ENCODE results near the gene CHD8. TPM values are rescaled to one million over a fixed set of nuclear protein-coding genes. Genes with fewer than 3 reads are reported as not detected.

CHD8 gene
- total RNA-seq, 1 experiment from 2014 or later = 135 TPM

- Histone ChIP-seq H3K23ac (ENCODE audit: insufficient read length, low read depth, low read length) (no peak overlapping the region), H3K14ac (ENCODE audit: insufficient read depth, low read length) (0 out of 2 replicates have a peak overlapping the region, but pooled peaks have one; percentile 12), H3K4me2 (ENCODE audit: insufficient read depth, insufficient read length, low read length) (peak overlapping the region; percentile 100), H2BK5ac (ENCODE audit: insufficient read length, low read length) (no peak overlapping the region), H3K9ac (ENCODE audit: extremely low read depth, insufficient read length, low read length) (peak overlapping the region; percentile 99), H3K79me2 (ENCODE audit: insufficient read depth, low read length) (peaks cover 24% of the 10 kb centered on the region), H3T11ph (ENCODE audit: low read length) (no peak overlapping the region), H4K20me1 (ENCODE audit: control insufficient read depth, insufficient read depth, insufficient read length) (no peaks in the 10 kb centered on the region), H3K4me1 (ENCODE audit: insufficient read depth, low read length) (no peaks in the 10 kb centered on the region; the same call in 1 of the 2 replicates), H2BK20ac (ENCODE audit: low read depth, low read length, poor library complexity, severe bottlenecking) (no peak overlapping the region), H2AK5ac (ENCODE audit: insufficient read length, low read length) (no peak overlapping the region), H3K27ac (ENCODE audit: insufficient read length, low read depth, low read length) (no peak overlapping the region), H4K91ac (ENCODE audit: insufficient read length, low read depth, low read length) (no peak overlapping the region), H3K23me2 (ENCODE audit: insufficient read length, low read depth, low read length, poor library complexity, severe bottlenecking) (peaks cover 8% of the 10 kb centered on the region), H2BK12ac (ENCODE audit: insufficient read length, low read depth, low read length) (no peak overlapping the region), H4K5ac (ENCODE audit: insufficient read length, low read depth, low read length) (no peak overlapping the region), H3K4ac (ENCODE audit: low read depth, low read length) (no peak overlapping the region), H2BK15ac (ENCODE audit: low read depth, low read length) (no peak overlapping the region), H3K18ac (ENCODE audit: insufficient read length, low read depth, low read length) (no peak overlapping the region), H3K56ac (ENCODE audit: insufficient read length, low read depth, low read length) (no peak overlapping the region), H3K79me1 (ENCODE audit: insufficient read depth, low read depth, low read length, poor library complexity, severe bottlenecking) (peaks cover 7% of the 10 kb centered on the region), H4K8ac (replicated peaks; ENCODE audit: insufficient read length, low read depth, low read length) (no peak overlapping the region), H3K27me3 (ENCODE audit: insufficient read depth, low read length) (no peaks in the 10 kb centered on the region), H2BK120ac (ENCODE audit: low read depth, low read length, poor library complexity, severe bottlenecking) (no peak overlapping the region), H2AFZ (ENCODE audit: low read length) (no peak overlapping the region), H3K9me3 (ENCODE audit: control insufficient read depth, low read depth, low read length) (no peaks in the 10 kb centered on the region)
- no peak for TF ChIP-seq CTCF (conservative IDR thresholded peaks at IDR 0.05)
- DNase-seq = no peak
- peaks cover 11 to 23% of the 10 kb centered on the region in 2 experiments for H3K4me1 Mint-ChIP-seq
- peaks cover 12 to 38% (median 34%) of the 10 kb centered on the region in 3 experiments for H3K36me3 Mint-ChIP-seq (ENCODE audit: insufficient read depth in 1 of 3, low read depth in 3 of 3)
- no peaks in the 10 kb centered on the region for H3K27me3 Mint-ChIP-seq (ENCODE audit: low read depth)
- peak overlapping the region; percentile 97 to 100 (median 98); a peak in 5 of 7 replicates for H3K27ac Mint-ChIP-seq
- no peaks in the 10 kb centered on the region; a peak in 1 of 5 replicates for H3K9me3 Mint-ChIP-seq
- no CpG with 5 or more reads among the region's 15 CpGs for WGBS (ENCODE audit: extremely low coverage, insufficient read length, low lambda C conversion rate)
- peak overlapping the region; percentile 94 to 96 for H3K4me3 Mint-ChIP-seq
These were observed 929 bp downstream of the CHD8 start for GRCh38 chr14:21454843-21455544.
